Femur (tissue), 1 donor: ENCODE data around the gene PLS3.

ENCODE experiments used
- DNase-seq: peaks from one replicate; pipeline ENCODE4 v3.0.0-alpha.2; 2017

The PLS3 gene

DNA sequence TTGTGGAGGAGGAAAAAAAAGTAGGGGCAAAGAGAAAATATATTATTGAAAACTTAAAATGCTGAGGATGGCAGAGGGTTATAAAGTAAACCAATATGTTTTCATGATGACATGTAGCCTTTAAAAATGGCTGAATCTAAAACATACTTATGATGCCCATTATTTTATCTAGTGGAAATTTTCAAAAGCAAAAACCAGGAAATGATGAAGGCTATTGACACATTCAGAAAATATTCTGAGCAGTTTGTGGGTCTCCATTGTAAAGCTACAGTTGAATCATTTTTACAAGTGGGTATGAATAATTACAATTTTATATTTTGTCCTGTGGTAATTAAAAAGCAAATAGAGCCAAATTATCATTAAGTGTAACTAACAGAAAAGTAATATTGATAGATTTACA, 10.7 kb downstream of the PLS3 start:
- DNase-seq: no peak

DNA sequence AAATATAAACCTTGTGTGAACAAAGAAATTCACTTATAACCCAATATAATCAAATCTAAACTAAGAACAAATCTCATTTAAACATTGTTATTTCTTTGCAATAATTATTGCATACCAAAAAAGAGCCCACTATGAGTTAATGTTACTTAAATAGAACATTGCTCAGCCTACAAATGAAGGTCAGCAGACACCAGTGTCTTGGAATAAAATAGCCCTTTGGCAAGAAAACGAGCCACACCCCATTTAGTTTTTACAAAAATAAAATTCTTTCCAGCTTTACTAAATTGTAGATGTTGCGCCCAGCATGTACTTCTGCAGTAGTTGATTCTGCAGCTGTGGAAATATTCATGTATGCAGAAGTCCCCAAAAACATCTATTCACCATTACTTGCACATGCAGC, 12.2 kb downstream of the PLS3 start:
- DNase-seq: no peak

DNA sequence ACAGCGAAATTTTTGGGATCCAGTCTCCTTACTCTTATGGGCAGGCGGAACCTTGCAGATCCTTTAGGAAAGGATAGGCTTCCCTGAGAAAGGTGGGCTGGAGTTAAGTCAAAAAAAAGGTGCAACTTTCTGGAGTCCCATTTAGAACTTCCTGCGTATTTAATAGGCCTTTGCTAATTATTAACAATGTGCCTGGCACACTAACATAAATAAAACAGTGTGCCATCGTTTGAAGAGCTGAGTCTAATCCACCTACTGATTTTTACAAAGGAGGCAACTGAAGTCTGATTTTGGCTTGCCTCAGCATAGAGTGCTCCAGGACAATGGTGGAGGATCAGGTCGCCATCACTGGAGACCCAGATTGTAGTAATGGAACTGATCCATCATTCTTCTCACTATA, 15.7 kb downstream of the PLS3 start:
- no peak for DNase-seq

DNA sequence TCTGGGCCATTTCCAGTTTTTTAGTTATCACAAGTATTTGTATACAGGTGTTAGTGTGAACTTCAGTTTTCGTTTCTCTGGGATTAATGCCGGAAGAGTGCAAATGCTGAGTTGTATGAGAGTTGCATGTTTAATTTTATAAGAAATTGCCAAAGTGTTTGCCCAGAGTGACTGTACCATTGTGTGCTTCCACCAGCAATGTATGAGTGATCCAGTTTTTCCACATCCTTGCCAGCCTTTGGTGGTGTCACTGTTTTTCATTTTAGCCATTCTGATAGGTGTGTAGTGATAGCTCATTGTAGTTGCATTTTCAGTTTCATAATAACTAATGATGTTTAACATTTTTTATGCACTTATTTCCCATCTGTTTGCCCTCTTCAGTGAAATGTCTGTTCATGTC, 18.4 kb downstream of the PLS3 start:
- no peak for DNase-seq

DNA sequence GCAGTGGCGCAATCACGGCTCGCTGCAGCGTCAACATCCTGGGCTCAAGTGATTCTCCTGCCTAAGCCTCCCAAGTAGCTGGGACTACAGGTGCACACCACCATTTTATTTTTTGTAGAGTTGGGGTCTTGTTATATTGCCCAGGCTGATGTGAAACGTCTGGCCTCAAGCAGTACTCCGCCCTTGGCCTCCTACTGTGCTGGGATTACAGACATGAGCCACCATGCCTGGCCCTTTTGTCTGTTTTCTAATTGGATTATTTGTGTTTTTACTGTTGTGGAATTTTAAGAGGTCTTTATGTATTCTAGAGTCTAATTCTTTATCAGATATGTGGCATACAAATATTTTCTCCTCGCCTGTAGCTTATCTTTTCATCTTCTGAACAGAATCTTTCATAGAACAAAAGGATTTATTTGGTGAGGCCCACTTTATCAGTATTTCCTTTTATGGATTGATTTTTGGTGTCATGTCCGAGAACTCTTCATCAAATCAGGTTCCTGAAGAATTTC, 18.9 kb downstream of the PLS3 start:
- no peak for DNase-seq

DNA sequence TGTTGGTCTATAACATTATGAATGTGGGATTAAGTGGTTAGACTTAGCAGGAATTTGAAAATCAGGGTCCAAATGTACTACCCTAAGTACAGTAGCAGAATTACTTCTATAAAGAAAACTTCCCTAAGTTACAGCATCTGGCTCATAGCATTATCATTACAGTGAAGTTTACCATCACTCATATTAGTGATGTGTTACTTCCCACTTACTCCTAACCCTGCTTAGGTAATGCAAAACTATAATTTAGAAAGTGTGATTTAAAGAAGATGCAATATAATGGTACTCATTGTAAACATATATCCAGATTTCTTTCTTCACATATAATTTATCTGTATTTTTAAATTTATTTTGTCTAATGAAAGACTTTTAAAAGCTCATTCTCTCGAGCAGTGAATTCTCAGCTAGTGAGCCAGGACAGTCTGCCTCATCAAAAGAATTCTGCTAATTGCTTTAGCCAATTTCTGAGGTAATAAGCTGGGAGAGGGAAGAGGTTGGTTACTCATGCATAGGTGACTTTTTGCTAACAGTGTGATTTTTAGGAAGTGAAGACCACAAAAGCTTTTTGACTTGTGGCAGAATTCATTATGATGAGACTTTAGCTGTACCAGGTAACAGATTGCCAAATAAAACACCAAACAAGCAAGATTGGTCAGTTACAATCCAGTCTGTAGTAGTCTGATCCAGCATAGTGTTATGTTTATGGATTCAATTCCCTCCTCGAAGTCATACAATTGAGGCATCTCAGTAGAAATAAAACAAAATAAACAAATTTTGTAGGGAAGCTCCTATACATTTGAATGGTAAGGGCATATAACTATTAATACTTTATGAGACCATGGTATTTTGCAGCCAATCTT, 21.0 kb downstream of the PLS3 start:
- no peak for DNase-seq

DNA sequence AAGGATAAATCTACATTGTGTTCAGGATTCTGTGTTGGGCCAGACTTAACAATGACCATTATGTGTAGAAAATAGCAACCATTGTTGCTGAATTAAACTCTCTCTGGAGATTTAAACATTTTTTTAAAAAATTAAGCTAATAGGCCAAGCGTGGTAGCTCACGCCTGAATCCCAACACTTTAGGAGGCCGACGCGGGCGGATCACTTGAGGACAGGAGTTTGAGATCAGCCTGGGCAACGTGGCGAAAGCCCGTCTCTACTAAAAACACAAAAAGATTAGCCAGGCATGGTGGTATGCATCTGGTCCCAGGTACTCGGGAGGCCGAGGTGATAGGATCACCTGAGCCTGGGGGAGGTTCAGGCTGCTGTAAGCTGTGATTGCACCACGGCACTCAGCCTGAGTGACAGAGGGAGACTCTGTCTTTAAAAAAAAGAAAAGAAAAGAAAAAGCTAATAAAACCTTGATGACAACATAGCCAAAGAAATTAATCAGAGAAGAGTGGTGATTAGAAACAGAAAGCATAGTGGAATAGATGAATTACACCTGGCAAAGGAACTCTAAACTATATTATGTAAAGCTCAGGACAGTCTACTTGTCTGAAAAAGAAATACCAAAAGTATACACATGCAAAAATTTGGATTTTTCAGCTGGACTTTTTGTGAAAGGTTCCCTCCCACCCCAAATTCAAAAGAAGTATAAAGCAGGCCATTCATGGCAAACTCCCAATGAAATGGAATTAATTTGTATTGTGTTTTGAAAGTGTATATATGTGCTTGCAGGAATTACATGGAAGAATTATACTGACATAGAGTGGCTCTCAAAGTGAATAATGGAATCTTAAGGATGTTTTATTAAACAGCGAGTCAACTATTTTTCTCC, 21.9 kb downstream of the PLS3 start:
- no peak for DNase-seq

DNA sequence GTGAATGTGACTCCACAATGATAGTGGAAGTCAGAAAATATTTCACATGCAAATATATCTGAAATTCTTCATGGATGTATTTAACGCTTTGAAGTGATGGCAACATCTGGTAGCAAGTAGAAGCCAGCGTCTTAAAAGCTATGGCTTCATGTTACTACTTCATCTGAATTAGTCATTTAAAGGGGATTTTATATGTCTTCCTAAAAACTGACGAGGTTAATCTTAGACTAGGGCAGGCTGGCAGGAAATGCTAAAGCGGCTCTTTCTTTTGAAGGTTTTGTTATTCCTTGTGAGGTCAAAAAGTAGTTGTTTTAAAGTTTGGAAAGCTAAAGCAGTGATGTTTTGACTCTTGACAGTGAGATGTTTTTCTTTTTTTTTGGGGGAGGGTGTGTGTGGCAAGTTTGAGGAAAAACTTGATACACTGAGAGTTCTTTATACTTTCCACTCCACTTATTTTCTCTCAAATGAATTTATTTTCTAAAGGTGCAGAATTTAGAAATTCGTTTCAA, 22.6 kb downstream of the PLS3 start:
- no peak for DNase-seq

DNA sequence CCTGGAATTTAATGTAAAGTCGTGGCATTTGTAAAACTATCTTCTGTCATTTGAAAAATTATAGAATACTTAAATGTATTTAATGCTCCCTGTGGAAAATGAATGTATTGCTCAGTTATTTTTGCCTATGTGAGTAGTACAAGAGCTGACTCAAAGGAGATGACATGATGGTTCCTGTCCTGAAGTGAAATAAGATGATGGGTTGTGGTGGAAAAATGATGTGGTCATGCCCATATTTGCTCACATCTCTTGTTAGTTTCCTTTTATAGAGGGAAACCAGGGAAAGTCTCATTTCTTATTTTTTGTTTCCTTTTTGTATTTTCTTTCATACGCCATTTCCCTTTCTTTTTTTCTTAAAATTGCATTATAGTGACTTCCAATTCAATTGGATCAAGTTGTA, 23.7 kb downstream of the PLS3 start:
- no peak for DNase-seq

DNA sequence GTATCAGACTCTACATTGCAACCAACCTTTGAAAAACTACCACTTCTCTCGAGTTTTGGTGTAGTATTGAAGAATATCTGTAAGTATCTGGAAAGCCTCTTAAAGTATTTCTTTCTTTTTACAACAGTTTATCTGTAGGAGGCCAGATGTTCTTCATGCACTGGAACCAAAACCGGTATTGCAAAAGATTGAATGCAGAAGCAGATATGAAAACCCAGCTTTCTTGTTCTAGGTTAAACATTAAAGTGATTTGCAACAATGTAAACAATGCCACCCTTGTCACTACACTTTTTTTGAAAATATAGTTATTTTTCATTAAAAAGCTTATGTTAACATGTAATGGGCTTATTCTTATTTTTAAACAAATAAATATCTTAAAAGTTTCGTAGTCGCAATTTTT, 27.2 kb downstream of the PLS3 start:
- no peak for DNase-seq

DNA sequence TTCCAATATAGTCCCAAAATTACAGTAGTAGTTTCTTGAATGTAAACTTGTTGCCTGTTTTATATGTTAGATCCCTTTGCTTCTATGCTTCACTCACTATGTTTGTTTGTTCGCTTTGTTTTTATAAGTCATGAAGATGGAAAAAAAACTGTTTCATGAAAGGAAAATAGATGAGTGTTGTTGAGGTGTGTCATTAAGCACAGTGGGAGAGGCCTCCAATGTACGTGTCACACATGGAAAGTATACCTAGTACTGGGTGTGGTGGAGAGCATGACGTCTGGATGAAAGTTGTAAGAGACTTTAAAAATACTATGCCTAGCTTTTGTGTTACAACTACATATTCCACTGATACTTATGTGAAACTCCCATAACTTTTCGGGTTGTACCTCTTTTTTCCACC, 28.4 kb downstream of the PLS3 start:
- DNase-seq: no peak

DNA sequence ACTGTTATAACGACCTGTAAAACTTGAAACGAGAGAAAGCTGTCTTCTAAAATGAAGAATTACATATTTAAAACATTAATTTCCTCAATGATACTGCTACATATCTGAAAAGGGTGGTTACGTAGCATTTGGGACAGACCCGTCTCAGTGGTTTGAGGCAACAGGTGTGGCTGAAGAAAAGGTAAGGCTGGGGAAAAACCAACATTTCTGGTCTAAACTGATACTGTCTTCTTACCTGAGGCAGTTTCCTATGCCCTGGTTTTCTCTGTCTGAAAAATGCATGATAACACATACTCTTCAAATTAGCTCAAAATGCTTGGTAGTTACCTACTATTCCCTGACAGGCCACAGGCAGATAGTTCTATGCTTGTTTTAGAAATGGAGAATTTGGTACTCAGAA, 30.4 kb downstream of the PLS3 start:
- no peak for DNase-seq

DNA sequence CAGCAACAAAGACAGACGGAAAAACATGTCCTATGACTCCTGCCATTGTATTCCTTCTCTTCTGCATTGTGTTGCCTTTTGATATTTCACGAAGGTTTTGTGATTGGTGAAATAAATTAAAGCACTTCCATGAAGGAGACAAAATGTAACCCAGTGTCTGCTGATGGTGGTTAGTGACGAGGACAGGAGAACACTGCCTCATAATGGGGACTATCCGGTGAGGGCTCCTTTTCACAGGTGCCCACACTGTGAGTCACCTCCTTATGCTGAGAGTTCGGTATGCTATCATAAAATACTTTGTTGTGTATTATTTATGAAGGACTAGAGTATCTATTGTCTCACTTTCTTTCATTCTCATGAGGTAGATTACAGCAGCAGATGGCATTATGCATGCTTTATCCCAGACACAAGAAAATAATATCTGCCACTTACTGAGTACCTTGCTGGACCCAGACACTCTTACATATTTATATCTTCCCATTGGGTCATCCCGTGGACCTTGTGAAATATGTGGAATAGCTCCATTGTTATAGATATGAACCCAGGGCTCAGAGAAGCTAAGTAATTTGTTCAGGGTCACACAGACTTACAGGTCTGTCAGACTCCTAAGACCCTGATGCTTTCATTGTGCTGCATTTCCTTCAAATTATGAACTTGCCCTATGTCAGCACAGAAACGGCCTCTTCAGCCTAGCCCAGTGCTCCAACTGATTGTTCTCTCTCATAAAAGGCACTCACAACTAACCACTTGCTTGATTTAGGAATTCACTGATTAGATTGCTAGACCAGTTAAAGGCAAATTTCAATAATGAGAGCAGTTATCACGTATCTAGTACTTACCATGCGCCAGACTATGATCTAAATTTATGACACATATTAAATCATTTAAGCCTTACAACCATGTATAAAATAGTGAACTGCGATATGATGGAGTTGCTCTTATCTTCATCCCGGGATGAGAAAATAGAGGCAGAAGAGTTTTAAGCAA, 31.2 kb downstream of the PLS3 start:
- no peak for DNase-seq

DNA sequence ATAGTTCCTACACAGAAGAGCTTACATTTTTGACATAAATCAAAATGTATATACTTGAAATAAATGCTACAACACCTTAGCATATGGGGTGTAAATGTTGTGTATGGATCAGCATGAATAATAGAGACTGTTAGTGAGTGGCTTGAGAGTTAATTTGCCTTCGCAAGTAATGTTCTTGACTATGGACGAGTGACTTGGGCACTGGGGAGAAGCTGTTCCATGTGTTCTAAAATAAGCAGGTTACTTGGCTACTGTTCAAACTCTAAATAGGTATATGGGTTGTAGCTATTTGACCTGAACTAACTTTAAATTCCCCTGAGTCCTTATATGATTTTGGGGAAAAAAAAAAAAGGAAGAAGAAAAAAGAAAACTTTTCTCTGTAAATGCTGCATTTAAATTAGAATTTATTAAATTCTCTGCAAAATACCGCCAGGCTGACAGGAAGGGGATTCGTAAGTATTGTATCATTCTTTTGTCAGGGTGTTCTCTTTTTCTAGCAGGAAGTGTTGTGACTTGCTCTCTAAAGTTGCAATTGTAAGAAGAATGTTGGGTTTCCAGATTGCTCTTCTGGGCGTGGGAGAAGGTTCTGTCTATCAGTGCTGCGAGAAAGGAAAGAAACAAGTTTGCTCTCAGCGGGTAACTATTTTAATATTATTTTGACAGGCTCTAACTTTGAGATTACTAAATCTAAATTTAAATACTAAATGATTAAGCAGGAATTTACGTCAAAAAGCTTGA, 32.2 kb downstream of the PLS3 start:
- no peak for DNase-seq

DNA sequence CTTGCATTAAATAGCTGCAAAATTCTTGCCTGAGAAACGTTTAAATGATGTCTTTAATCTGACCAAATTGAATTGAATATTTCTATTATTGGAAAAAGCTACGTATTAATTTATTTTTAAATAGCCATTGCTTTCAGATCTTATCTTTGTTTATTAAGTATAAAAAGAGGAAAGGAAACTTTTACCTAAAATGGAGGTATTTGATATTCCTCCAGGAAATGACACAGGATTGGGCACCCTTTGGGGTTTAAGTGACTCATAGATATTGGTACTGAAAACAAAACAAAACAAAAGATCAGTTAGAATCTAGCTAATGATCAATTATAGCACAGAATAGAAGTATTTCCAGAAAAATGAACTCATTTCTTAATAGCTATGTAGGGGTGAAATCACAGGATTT, 34.1 kb downstream of the PLS3 start:
- DNase-seq: no peak

DNA sequence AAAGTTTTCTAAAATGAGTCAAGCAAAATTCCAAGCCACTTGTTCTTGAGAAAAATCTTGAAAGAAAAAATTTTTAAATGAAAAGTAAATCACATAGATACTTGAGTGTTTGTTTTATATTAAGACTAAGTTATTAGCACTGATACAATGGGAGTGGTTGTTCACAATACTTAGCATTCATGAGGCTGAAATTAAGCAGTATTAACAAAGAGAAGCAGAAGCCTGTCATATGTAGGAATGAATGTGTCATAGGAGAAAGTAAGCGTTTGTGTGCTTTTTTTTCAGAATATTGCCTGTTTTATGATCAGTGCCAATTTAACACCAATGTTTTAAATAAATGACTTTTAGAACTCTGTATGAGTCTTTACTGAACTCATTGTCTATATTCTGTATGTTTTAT, 37.6 kb downstream of the PLS3 start:
- DNase-seq: no peak

DNA sequence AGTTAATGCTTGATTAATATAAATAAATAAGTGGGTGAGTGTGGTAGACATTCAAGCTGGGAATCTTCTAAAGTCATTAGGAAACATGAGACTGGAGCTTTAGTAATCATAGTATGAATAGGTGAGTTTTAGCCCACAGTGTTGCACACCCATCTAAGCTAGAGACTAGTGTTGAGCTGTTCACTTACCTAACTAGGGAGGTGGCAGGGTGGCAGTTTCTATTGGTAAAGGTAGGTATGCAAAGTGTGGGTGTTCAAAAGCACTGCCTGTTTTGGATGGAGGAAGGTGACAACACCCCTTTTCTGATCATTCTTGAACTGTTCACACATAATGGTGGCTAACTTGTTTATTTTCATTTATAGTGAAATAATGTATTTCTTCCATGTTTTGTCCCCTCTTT, 41.3 kb downstream of the PLS3 start:
- no peak for DNase-seq

DNA sequence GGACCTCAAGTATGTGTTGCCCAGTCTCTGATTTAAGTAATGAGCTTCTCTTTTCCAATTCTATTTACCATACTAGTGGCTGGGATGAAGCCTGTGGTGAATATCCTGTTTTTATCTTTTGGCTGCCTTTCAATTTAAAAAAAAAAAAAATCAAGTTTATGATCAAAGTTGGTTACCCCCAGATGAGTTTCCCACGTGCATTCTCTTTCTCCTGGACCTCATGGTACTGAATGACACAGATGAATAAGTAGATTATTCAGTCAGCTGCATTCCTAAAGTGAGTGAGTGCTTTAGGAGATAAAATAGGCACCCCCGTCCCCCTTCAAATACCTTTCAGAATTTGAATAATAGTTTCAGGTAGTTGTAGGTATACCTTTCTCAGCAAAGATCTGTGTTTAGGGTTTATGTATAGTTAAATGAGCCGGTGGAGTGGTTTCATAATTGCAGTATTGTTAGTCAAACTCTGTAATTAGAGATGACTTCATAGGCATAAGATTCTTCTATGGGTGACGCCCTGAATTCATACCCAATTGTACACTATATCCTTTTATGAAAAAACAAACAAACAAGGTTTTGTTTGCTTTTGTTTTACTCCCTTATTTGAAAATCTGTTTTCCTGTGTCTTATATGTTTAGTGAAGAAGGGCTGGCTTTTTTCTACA, 41.9 kb downstream of the PLS3 start:
- DNase-seq: no peak

DNA sequence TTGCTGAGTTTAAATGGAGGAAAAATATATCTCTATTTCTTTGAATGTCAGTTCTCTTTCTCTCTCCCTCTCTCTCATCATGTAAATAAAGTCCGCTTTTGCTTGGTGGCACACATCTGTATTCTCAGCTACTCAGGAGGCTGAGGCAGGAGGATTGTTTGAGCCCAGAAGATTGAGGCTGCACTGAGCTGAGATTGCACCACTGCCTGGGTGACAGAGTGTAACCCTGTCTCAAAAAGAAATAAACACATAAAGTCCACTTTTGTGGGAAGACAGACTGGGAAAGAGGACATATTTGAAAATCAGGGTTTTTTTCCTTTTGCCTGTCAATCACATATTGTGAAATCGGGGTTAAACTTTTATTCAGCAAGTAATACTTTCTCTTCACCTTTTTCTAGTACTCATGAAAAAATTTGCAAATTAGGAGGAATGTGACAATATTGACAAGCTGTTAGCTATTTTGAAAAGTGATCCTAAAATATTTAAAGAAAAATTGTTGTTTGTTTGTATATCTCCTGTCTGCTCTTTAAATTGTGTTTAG, 42.6 kb downstream of the PLS3 start:
- DNase-seq: no peak

DNA sequence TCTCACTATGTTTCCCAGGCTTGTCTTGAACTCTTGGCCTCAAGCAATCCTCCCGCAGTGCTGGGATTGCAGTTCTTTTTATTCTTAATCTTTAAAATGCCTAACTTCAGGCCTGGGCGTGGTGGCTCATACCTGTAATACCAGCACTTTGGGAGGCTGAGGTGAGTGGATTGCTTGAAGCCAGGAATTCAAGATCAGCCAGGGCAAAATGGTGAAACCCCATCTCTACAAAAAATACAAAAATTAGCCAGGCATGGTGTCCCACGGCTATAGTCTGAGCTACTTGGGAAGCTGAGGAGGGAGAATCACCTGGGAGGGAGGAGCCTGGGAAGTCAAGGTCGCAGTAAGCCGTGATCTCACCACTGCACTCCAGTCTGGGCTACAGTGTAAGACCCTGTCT, 45.9 kb downstream of the PLS3 start:
- DNase-seq: no peak

DNA sequence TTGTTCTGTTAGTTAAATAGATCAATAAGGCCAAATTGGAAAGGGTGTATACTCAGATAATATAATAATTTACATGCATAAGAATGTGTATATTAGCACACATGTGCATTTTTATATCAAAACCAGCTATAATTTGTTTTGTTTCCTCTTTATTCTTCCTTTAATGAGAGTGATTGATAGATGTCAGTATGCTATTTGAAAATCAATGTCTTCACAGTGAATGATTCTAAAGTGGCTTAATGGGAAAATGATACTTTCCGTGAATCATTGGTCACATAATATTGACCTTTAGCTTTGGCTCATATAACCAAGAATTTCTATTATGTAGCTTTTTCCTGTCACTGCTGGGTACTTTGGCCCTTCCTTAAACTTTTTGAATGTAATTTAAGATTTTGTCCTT, 48.6 kb downstream of the PLS3 start:
- no peak for DNase-seq
